HepG2 (cell line): ENCODE data around the gene EED. TPM values are rescaled to one million over a fixed set of nuclear protein-coding genes. Genes with fewer than 3 reads are reported as not detected.

Source experiments
- AGO1 ChIP-seq: fragments of 200-400 bp; formaldehyde crosslinking; IDR thresholded peaks from 2 replicates; pipeline ENCODE4 v1.6.1; 2017; ENCODE audit warnings: mild to moderate bottlenecking, low read depth, low read length, moderate library complexity; ENCODE audit not compliant: poor library complexity, severe bottlenecking
- CCAR2 ChIP-seq: fragments of 200-400 bp; formaldehyde crosslinking; optimal IDR thresholded peaks from 2 replicates; pipeline ENCODE3; 2018; ENCODE audit warnings: low read depth, mild to moderate bottlenecking, low read length, moderate library complexity
- ETV6 ChIP-seq: sonication (generic); formaldehyde crosslinking; conservative IDR thresholded peaks from 2 replicates; pipeline ENCODE4 v1.4.0; 2020; ENCODE audit warnings: missing genetic modification reagents
- FOXA1 ChIP-seq, 2 experiments: fragments of 450-650 bp in 1 of 2; sonication (generic) in 1 of 2; formaldehyde crosslinking in 1 of 2; IDR thresholded peaks; 2 replicates each; pipeline versions ENCODE4 v1.4.0 to v1.6.1; 2016 to 2020; ENCODE audit warnings: missing genetic modification reagents in 1 of 2
- HDAC6 ChIP-seq: fragments of 200-600 bp; sonication (generic); IDR thresholded peaks from 2 replicates; pipeline ENCODE4 v1.7.0; 2017; ENCODE audit warnings: mild to moderate bottlenecking, antibody characterized with exemption, low read length, low read depth
- KAT2B ChIP-seq: fragments of 150-350 bp; IDR thresholded peaks from 2 replicates; pipeline ENCODE4 v1.6.1; 2014; ENCODE audit warnings: low read depth, low read length, borderline replicate concordance
- MIER3 ChIP-seq: IDR thresholded peaks from 2 replicates; pipeline ENCODE4 v1.6.1; 2016; ENCODE audit warnings: missing compliant biosample characterization, borderline replicate concordance
- RBM39 ChIP-seq: fragments of 200-400 bp; formaldehyde crosslinking; IDR thresholded peaks from one replicate; pipeline ENCODE4 v1.6.1; 2018; ENCODE audit warnings: antibody characterized with exemption, mild to moderate bottlenecking, low read depth, low read length; ENCODE audit not compliant: poor library complexity, severe bottlenecking
- SKI ChIP-seq: fragments of 450-650 bp; IDR thresholded peaks from one replicate; pipeline ENCODE4 v1.6.1; 2018; ENCODE audit warnings: mild to moderate bottlenecking; ENCODE audit not compliant: partially characterized antibody
- ZNF615 ChIP-seq: sonication (generic); formaldehyde crosslinking; IDR thresholded peaks from 2 replicates; pipeline ENCODE4 v1.5.0; 2020; ENCODE audit warnings: mild to moderate bottlenecking, missing genetic modification reagents, borderline replicate concordance
- polyA plus RNA-seq, 8 experiments: library from polyadenylated mRNA; depleted of rRNA in 3 of 8; stranded (reverse) in 7 of 8; unstranded in 1 of 8; fragments of >200 nt; fragmentation: Illumina TruSeq in 4 of 8; extraction: Trizol in 4 of 8; gene quantifications; 2 replicates each; pipeline versions ENCODE4 v1.2.1 to v1.2.3, GENCODE V29; 2011 to 2016; ENCODE audit warnings: low read depth in 4 of 8, missing spikeins in 1 of 8, mixed read lengths in 1 of 8; ENCODE audit not compliant: insufficient read depth in 1 of 8
- total RNA-seq, 5 experiments: library from RNA; depleted of rRNA; stranded (reverse); fragments of >200 nt; fragmentation: Illumina TruSeq; extraction: Trizol; gene quantifications; 2 replicates each; pipeline ENCODE4 v1.2.3, GENCODE V29; 2016; ENCODE audit warnings: low read depth in 1 of 5
- TF ChIP-seq, protein P1 (sequence below): sonication (generic); formaldehyde crosslinking; IDR thresholded peaks from 2 replicates; pipeline ENCODE4 v1.4.0; 2020; ENCODE audit warnings: missing genetic modification reagents
- TF ChIP-seq, protein P2 (sequence below): sonication (generic); formaldehyde crosslinking; IDR thresholded peaks from 2 replicates; pipeline ENCODE4 v1.5.1; 2020; ENCODE audit warnings: missing genetic modification reagents, mild to moderate bottlenecking, borderline replicate concordance
- TF ChIP-seq, protein P3 (sequence below): IDR thresholded peaks from 2 replicates; pipeline ENCODE4 v1.6.1; 2016
- TF ChIP-seq, protein P4 (sequence below): sonication (generic); formaldehyde crosslinking; IDR thresholded peaks from 2 replicates; pipeline ENCODE4 v1.4.0; 2020; ENCODE audit warnings: missing genetic modification reagents
- TF ChIP-seq, protein P5 (sequence below): sonication (generic); formaldehyde crosslinking; IDR thresholded peaks from 2 replicates; pipeline ENCODE4 v1.5.0; 2020; ENCODE audit warnings: mild to moderate bottlenecking, missing genetic modification reagents
- TF ChIP-seq, protein P6 (sequence below): sonication (generic); formaldehyde crosslinking; IDR thresholded peaks from 2 replicates; pipeline ENCODE4 v1.8.1; 2023; ENCODE audit warnings: mild to moderate bottlenecking, moderate library complexity, missing genetic modification reagents

EED gene
- total and polyA plus RNA-seq, 2 of the 13 experiments (the other 11 are each of a cell fraction or from before 2014, with no cell fraction given): 11.0 to 28.4 TPM

DNA sequence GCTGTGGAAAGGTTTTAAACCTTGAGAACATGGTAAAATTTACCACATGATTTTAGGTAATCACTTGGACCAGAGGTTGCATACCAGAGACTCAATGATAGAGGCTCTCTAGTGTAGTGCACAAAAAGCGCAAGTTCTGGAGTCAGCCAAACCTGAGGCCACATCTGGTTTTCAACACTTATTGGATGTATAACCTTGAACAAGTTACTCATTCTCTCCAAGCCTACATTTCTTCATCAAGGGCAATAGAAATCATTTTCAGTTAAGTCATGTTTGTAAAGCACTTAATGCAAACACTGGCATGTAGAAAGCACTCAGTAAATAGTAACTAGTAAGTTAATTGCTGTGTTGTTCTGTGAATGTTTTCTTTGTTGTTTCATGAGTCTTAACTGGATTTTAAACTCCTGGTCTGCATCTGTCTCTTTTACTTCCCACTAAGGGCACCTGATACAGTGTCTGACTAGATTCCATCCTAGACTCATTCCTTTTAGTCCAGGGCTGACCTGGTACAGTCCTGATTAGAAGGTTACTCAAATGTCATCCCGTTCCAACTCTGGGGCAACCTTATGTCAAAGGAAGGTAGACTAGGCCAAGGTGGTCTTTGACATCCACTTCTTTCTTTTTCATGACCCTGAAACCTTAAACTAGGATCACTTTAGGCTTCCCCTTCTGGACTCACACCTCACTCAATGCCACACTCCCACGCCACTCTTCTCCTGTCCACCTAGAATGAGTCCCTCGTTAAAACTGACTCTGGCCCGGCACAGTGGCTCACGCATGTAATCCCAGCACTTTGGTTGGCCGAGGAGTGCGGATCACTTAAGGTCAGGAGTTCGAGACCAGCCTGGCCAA, 34.5 kb upstream of the EED start (continued):
- no peak for TF ChIP-seq HDAC6
- peak; percentile 94 for TF ChIP-seq FOXA1 (IDR thresholded peaks at IDR 0.05)
- peak; percentile 93 for TF ChIP-seq FOXA1 (CRISPR knock-in tag; IDR thresholded peaks at IDR 0.05)
- TF ChIP-seq, protein P1, sequence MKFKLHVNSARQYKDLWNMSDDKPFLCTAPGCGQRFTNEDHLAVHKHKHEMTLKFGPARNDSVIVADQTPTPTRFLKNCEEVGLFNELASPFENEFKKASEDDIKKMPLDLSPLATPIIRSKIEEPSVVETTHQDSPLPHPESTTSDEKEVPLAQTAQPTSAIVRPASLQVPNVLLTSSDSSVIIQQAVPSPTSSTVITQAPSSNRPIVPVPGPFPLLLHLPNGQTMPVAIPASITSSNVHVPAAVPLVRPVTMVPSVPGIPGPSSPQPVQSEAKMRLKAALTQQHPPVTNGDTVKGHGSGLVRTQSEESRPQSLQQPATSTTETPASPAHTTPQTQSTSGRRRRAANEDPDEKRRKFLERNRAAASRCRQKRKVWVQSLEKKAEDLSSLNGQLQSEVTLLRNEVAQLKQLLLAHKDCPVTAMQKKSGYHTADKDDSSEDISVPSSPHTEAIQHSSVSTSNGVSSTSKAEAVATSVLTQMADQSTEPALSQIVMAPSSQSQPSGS (CRISPR knock-in tag): peak; percentile 79; the same call in 1 of the 2 replicates
- TF ChIP-seq, protein P2, sequence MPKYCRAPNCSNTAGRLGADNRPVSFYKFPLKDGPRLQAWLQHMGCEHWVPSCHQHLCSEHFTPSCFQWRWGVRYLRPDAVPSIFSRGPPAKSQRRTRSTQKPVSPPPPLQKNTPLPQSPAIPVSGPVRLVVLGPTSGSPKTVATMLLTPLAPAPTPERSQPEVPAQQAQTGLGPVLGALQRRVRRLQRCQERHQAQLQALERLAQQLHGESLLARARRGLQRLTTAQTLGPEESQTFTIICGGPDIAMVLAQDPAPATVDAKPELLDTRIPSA (CRISPR knock-in tag): no peak
- peak; percentile 82 for TF ChIP-seq SKI
- TF ChIP-seq, protein P3, sequence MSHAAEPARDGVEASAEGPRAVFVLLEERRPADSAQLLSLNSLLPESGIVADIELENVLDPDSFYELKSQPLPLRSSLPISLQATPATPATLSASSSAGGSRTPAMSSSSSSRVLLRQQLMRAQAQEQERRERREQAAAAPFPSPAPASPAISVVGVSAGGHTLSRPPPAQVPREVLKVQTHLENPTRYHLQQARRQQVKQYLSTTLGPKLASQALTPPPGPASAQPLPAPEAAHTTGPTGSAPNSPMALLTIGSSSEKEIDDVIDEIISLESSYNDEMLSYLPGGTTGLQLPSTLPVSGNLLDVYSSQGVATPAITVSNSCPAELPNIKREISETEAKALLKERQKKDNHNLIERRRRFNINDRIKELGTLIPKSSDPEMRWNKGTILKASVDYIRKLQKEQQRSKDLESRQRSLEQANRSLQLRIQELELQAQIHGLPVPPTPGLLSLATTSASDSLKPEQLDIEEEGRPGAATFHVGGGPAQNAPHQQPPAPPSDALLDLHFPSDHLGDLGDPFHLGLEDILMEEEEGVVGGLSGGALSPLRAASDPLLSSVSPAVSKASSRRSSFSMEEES: peak; percentile 63
- no peak for TF ChIP-seq AGO1
- TF ChIP-seq, protein P4, sequence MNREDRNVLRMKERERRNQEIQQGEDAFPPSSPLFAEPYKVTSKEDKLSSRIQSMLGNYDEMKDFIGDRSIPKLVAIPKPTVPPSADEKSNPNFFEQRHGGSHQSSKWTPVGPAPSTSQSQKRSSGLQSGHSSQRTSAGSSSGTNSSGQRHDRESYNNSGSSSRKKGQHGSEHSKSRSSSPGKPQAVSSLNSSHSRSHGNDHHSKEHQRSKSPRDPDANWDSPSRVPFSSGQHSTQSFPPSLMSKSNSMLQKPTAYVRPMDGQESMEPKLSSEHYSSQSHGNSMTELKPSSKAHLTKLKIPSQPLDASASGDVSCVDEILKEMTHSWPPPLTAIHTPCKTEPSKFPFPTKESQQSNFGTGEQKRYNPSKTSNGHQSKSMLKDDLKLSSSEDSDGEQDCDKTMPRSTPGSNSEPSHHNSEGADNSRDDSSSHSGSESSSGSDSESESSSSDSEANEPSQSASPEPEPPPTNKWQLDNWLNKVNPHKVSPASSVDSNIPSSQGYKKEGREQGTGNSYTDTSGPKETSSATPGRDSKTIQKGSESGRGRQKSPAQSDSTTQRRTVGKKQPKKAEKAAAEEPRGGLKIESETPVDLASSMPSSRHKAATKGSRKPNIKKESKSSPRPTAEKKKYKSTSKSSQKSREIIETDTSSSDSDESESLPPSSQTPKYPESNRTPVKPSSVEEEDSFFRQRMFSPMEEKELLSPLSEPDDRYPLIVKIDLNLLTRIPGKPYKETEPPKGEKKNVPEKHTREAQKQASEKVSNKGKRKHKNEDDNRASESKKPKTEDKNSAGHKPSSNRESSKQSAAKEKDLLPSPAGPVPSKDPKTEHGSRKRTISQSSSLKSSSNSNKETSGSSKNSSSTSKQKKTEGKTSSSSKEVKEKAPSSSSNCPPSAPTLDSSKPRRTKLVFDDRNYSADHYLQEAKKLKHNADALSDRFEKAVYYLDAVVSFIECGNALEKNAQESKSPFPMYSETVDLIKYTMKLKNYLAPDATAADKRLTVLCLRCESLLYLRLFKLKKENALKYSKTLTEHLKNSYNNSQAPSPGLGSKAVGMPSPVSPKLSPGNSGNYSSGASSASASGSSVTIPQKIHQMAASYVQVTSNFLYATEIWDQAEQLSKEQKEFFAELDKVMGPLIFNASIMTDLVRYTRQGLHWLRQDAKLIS (CRISPR knock-in tag): no peak
- TF ChIP-seq, protein P5, sequence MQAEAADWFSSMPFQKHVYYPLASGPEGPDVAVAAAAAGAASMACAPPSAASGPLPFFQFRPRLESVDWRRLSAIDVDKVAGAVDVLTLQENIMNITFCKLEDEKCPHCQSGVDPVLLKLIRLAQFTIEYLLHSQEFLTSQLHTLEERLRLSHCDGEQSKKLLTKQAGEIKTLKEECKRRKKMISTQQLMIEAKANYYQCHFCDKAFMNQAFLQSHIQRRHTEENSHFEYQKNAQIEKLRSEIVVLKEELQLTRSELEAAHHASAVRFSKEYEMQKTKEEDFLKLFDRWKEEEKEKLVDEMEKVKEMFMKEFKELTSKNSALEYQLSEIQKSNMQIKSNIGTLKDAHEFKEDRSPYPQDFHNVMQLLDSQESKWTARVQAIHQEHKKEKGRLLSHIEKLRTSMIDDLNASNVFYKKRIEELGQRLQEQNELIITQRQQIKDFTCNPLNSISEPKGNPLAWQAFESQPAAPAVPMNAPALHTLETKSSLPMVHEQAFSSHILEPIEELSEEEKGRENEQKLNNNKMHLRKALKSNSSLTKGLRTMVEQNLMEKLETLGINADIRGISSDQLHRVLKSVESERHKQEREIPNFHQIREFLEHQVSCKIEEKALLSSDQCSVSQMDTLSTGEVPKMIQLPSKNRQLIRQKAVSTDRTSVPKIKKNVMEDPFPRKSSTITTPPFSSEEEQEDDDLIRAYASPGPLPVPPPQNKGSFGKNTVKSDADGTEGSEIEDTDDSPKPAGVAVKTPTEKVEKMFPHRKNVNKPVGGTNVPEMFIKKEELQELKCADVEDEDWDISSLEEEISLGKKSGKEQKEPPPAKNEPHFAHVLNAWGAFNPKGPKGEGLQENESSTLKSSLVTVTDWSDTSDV (CRISPR knock-in tag): no peak
- TF ChIP-seq ETV6 (CRISPR knock-in tag): no peak
- TF ChIP-seq RBM39: no peak
- peak; percentile 71; the same call in 1 of the 2 replicates for TF ChIP-seq MIER3 (CRISPR knock-in tag)
- TF ChIP-seq, protein P6, sequence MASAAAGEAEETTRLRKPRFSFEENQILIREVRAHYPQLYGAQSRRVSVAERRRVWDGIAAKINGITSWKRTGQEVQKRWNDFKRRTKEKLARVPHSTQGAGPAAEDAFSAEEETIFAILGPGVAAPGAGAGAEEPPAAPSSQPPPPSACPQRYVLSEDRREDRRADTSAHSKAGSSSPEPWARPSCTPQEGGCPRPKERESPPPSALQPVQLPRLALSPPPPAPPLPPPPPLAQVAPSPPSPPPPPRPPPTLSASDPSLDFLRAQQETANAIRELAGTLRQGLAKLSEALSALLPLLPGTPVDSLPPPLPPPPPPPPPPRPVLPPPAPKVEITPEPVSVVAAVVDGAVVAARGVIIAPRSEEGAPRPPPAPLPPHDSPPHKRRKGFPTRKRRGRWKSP (CRISPR knock-in tag): peak; percentile 52; the same call in 1 of the 2 replicates
- TF ChIP-seq KAT2B: no peak
- no peak for TF ChIP-seq ZNF615
- no peak for TF ChIP-seq CCAR2
